IMR-90 (cell line): ENCODE data around the gene WFDC5.

Source experiments
- BHLHE40 ChIP-seq: fragments of 150-350 bp; IDR thresholded peaks from 2 replicates; pipeline ENCODE4 v1.6.1; 2016; ENCODE audit warnings: mild to moderate bottlenecking, low read depth, low read length
- FOS ChIP-seq: fragments of 150-350 bp; IDR thresholded peaks from 2 replicates; pipeline ENCODE4 v1.6.1; 2016; ENCODE audit warnings: low read depth, low read length
- MXI1 ChIP-seq: IDR thresholded peaks from 2 replicates; pipeline ENCODE4 v1.6.1; 2012; ENCODE audit warnings: low read depth, mild to moderate bottlenecking, low read length, moderate library complexity, borderline replicate concordance
- POLR2A ChIP-seq: IDR thresholded peaks from 2 replicates; pipeline ENCODE4 v1.6.1; 2012; ENCODE audit warnings: mild to moderate bottlenecking, low read depth, low read length
- RFX5 ChIP-seq: IDR thresholded peaks from 2 replicates; pipeline ENCODE4 v1.8.0; 2012; ENCODE audit warnings: low read depth, mild to moderate bottlenecking, low read length, moderate library complexity
- TF ChIP-seq, protein P1 (sequence below): fragments of 150-350 bp; IDR thresholded peaks from 2 replicates; pipeline ENCODE4 v1.6.1; 2017; ENCODE audit warnings: mild to moderate bottlenecking, antibody characterized with exemption, low read length, low read depth
- TF ChIP-seq, protein P2 (sequence below): conservative IDR thresholded peaks from 2 replicates; pipeline ENCODE4 v1.5.1; 2012; ENCODE audit warnings: mild to moderate bottlenecking, low read depth, low read length, improper control_type of control experiment

DNA sequence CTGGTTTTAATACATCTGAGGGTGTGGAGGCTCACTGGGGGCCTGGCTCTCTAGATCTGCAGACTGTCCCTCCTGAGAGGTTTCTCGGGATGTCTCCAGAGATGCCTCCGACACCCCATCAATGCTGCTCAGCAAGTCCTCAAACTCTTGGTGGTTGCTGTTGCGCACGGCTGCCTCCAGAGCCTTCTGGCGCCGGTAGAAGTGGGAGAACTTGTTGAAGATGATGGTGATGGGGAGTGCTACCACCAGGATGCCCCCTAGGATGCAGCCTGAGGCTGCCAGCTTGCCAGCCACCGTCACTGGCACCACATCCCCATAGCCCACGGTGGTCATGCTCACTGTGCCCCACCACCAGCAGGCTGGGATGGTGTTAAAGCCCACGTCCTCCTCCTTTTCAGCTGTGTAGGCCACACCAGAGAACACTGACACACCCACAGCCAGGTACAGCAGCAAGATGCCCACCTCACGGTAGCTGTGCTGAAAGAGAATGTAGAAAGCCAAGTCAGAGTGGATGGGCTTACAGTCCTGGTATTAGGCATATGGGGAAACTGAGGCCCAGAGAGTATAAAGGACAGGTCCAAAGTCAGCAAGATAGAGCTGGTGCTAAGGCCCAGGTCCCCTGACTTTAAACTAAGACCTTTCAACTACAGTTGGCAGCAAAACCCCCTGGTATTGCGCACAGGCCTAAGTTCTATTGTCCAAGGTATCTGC lies 20.0 kb downstream of the WFDC5 start:
- TF ChIP-seq MXI1, result no peak
- TF ChIP-seq, protein P1, sequence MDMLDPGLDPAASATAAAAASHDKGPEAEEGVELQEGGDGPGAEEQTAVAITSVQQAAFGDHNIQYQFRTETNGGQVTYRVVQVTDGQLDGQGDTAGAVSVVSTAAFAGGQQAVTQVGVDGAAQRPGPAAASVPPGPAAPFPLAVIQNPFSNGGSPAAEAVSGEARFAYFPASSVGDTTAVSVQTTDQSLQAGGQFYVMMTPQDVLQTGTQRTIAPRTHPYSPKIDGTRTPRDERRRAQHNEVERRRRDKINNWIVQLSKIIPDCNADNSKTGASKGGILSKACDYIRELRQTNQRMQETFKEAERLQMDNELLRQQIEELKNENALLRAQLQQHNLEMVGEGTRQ, result no peak
- TF ChIP-seq POLR2A, result no peak
- TF ChIP-seq, protein P2, sequence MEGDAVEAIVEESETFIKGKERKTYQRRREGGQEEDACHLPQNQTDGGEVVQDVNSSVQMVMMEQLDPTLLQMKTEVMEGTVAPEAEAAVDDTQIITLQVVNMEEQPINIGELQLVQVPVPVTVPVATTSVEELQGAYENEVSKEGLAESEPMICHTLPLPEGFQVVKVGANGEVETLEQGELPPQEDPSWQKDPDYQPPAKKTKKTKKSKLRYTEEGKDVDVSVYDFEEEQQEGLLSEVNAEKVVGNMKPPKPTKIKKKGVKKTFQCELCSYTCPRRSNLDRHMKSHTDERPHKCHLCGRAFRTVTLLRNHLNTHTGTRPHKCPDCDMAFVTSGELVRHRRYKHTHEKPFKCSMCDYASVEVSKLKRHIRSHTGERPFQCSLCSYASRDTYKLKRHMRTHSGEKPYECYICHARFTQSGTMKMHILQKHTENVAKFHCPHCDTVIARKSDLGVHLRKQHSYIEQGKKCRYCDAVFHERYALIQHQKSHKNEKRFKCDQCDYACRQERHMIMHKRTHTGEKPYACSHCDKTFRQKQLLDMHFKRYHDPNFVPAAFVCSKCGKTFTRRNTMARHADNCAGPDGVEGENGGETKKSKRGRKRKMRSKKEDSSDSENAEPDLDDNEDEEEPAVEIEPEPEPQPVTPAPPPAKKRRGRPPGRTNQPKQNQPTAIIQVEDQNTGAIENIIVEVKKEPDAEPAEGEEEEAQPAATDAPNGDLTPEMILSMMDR, result no peak
- no peak for TF ChIP-seq RFX5
- TF ChIP-seq BHLHE40, result no peak
- TF ChIP-seq FOS, result no peak
